Stimulated activated CD8-positive, alpha-beta memory T cell treated with anti-CD3 and anti-CD28 coated beads, Interleukin-12 subunit alpha, Interleukin-12 subunit beta, amount 100 ng/mL, for 4 hours (primary cell): ENCODE data around the gene NNAT.
"Not testable (repeated sequence)": the region's sequence is repeated elsewhere in the genome, so short reads cannot be mapped to it uniquely, and the experiment has no call there.

Experiments
- DNase-seq: peaks from one replicate; pipeline ENCODE4 v3.0.0-alpha.2; 2020; ENCODE audit warnings: low read depth

Gene NNAT

DNA sequence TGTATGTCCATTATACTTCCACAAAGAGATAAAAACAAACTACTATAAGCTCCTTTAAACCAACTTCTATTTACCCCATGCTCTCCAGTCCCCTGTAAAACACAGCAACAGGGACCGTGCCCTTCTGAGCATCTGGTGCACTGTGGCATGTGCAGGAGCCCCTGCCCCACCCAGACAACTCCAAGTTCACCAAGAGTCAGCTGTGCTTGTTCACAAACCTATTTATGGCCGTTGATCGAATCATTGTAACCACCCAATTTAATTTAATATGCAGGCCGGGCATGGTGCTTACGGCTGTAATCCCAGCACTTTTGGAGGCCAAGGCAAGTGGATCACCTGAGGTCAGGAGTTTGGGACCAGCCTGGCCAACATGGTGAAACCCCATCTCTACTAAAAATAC, 20.3 kb downstream of the NNAT start:
- no peak for DNase-seq

GRCh38 chr20:37542281-37542680, 21.2 kb downstream of the NNAT start:
- DNase-seq: no peak

DNA sequence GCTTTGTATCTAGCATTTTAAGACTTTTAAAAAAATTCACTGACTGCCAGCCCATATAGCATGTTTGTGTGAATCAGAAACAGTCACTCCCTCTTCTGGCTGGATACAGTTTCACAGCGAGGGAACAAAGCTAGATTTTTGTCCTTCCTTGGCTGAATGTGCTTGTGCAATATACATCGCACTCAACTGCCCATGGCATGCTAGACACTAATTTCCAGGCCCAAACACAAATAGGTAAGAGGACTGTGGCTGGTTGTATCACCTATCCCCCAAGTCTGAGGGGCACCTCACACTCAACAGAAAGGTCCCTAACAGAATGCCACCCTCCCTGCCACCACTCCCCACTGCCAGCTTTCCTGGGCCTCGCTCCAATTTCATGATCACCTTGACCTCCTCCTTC, 22.8 kb downstream of the NNAT start:
- DNase-seq: no peak

DNA sequence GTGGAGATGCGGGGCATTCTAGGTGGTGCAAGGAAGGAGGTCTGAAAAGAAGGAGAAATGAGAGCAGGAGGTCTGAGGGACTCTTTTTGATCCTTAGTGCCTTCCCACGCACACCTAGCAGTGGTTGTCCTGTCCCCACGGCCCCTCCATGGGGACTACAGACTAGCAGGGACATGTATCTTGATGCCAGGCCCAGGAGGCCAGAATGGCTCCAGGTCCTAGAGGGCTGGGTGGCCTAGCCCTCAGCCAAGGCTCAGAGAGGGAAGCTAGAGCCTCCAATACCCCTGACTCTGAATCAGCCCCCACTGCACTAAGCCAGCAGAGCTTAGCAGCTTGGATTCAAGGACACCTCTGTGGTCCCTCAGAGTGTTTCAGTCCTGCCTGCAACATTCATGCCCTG, 23.3 kb downstream of the NNAT start:
- DNase-seq: no peak

DNA sequence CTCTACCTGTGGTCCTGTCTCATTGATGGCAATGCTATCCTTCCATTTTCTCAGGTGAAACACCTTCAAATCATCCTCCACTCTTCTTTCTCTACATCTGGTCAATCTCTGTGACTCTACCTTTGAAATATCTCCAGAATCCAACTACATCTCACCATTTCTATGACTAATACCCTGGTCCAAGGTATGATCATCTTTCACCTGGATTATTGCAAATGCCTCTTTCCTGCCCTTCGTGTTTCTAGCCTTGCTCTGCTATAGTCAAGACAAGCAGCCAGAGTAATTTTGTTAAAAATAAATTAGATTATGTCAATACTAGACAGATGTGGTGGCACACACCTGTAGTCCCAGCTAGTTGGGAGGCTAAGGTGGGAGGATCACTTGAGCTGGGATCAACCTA, 24.5 kb downstream of the NNAT start:
- no peak for DNase-seq

DNA sequence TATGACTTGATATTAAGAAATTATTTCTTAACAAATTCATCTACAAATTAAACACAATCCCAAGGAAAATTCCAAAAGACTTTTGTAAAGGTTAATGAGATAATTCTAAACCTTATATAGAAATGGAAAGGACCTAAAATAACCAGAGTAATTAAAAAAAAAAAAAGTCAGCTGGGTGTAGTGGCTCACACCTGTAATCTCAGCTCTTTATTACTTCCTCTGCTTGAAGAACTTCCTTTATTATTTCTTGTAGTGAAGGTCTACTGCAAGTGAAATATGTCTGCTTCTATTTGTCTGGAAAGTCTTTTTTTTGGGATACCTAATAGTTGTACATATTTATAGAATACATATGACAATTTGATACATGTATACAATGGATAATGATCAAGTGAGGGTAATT, 26.9 kb downstream of the NNAT start:
- no peak for DNase-seq

DNA sequence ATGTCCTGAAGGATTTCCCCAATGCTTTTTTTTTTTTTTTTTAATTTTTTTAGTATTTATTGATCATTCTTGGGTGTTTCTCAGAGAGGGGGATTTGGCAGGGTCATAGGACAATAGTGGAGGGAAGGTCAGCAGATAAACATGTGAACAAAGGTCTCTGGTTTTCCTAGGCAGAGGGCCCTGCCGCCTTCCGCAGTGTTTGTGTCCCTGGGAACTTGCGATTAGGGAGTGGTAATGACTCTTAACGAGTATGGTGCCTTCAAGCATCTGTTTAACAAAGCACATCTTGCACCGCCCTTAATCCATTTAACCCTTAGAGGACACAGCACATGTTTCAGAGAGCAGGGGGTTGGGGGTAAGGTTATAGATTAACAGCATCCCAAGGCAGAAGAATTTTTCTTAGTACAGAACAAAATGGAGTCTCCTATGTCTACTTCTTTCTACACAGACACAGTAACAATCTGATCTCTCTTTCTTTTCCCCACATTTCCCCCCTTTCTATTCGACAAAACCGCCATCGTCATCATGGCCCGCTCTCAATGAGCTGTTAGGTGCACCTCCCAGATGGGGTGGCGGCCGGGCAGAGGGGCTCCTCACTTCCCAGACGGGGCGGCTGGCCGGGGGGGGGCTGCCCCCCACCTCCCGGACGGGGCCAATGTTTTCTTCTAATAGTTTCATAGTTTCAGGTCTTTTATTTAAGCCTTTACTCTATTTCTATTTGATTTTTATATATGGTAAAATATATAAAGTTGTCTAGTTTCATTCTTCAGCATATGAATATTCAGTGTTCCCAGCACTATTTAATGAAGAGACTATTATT, 29.3 kb downstream of the NNAT start:
- not testable (repeated sequence) for DNase-seq

DNA sequence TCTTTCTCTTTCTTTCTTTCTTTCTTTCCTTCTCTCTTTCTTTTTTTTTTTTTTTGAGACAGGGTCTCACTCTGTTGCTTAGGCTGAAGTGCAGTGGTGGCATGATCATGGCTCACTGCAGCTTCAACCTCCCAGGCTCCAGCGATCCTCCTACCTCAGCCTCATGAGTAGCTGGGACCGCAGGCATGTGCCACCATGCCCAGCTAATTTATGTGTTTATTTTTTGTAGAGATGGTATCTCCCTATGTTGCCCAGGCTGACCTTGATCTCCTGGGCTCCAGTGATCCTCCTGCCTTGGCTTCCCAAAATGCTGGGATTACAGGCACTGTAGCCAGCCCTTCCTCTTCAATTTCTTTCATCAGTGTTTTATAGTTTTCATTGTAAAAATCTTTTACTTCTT, 30.6 kb downstream of the NNAT start:
- not testable (repeated sequence) for DNase-seq

GRCh38 chr20:37552415-37552814, 31.4 kb downstream of the NNAT start:
- DNase-seq: no peak

DNA sequence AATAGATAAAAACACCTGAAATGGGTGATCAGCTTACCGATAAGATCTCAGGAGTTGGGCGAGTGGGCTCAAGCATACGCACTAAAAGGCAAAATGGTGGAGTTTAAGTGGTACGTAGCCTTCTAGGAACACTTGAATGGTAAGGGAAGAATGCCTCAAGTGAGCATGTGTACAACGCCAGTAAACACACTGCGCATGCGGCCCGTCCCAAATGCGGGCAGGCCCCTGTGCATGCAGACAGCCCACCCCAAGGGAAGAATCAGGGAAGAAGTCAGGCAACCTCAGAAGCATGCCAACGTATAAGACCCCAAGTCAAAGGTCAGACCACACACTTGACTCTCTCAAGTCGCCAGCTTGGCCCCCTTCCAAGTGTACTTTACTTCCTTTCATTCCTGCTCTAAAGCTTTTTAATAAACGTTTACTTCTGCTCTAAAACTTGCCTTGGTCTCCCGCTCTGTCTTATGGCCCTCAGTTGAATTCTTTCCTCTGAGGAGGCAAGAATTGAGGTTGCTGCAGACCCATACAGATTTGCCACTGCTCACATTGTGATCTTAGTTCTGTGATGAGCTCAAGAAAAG, 33.8 kb downstream of the NNAT start:
- not testable (repeated sequence) for DNase-seq

DNA sequence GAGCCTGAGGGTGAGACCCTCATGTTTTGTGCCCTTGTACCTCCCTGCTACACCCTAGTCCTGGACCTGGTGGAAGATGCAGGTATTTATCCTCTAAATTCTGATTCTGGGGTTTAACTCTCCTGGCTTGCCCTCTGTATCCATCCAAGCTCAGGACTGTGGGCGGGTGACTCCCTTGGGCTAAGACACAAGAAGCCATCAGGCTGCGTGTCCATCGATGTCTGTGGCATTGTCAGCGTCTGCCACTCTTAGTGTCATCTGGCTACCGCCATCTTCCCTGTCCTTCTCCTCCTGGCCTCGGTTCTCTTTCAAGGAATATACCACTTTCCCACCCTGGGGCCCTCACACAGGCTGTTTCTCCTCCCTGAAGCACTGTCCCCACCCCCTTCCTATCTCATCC, 35.5 kb downstream of the NNAT start:
- DNase-seq: no peak

DNA sequence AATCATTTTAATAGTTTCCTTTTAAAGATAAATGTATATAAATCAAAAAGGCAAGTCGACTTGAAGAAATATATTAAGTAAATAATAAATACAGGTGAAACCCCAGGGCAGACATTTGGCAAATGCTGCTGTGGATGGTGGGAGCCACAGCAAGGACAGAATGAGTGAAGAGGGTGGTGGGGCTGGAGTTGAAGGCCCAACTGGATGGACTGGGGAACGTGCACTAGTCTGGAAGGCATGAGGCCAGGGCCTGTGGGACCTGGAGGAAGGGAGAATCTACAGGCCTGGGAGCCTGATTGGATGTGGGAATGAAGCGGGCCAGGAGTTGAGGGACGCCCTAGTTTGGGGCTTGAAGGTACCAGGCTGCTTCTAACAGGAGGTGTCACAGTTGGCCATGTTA, 37.3 kb downstream of the NNAT start:
- no peak for DNase-seq

DNA sequence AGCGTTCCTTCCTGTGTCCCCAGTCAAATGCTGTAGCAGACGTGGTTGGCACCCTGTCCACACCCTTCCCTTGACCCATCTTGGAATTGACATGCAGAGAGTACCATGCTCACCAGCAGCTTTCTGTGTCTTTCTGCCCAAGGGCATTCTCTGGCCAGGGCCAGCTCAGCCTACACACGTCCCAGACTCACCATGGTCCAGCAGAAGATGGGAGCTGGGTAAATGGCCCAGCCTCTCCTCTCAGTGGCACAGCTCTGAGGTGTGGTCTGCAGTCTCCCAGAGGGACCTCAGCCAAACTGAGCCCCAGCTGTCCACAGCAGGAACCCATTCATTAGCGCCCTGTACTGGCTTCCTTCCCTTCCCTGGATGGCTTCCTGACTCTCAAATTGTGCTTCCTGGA, 37.7 kb downstream of the NNAT start:
- no peak for DNase-seq

DNA sequence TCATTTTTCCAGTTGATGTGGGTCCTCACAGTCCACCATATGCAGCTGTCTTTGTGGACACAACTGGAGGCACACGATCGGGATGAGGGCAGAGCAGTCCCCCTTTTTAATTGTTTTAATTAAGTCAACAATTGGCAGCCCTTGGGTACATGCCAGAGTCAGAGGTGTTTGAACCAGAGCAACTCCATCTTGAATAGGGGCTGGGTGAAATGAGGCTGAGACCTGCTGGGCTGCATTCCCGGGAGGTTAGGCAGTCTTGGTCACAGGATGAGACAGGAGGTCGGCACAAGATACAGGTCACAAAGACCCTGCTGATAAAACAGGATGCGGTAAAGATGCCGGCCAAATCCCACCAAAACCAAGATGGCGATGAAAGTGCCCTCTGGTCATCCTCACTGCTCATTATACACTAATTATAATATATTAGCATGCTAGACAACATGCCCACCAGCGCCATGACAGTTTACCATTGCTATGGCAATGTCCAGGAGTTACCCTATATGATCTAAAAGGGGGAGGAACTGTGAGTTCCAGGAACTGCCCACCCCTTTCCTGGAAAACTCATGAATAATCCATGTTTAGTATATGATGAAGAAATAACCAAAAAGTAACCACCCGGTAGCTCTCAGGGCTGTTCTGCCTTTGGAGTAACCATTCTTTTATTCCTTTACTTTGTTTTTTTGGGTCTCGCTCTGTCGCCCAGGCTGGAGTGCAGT, 38.4 kb downstream of the NNAT start:
- DNase-seq: no peak

DNA sequence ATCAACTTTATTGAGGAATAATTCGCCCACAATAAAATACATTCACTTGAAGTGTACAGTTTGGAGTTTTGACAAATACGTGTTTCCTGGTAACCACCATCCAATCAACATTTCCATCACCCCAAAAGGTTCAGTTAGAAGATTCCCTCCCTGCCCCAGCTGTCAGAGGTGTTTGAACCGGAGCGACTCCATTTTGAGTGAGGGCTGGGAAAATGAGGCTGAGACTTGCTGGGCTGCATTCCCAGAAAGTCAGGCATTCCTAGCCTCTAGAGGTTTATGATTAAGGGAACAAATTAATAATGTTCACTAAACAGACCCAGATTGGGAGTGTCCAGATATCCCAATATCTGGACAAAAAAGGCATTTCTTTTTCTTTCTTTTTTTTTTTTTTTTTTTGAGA, 39.6 kb downstream of the NNAT start:
- no peak for DNase-seq

DNA sequence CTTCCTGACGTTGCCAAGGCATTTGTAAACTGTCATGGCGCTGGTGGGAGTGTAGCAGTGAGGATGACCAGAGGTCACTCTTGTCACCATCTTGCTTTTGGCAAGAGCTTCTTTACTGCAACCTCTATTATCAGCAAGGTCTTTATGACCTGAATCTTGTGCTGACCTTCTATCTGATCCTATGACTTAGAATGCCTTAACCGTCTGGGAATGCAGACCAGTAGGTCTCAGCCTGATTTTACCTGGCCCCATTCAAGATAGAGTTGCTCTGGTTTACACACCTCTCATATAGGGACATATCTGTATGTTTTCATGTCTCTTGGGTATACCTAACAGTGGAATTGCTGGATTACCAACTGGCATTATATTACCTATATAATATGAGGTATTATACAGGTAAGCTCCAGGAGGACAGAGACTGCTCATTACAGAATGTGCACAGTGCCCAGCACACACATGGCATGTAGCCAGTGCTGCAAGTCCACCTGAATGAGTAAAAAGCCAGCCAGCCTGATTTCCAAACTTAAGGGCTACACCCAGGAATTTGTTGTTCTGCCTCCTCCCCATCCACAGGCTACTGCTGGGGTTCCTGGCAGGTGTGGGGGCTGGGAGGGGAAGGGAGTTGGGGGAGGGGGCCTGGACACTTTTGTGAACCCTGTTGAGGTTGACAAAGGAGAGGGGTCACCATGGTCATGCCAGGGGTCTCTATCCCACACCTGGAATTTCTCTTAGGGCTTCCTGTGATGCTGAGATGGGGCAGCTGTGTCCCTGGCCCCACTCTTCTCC, 41.8 kb downstream of the NNAT start:
- no peak for DNase-seq

DNA sequence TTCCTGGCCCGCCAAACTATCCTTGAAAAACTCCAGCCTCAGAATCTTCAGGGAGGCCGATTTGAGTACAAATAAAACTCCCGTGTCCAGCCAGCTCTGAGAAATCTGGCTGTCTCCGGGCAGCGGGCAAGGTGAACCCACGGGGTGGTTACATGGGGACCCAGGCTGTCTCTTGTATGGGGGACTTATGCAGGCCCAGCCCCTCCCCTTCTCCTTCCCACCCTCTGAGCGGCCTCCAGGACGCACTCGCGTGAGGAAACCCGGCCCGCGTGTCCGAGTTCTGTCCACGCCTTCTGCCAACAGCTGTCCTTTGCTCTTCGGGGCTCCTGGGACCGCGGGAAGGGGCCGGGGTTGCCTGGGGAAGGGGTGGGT, 43.0 kb downstream of the NNAT start:
- DNase-seq: no peak

GRCh38 chr20:37564388-37565133, 43.5 kb downstream of the NNAT start:
- peak; percentile 8 for DNase-seq

- DNase-seq: no peak
Observed at GRCh38 chr20:37565134-37565811, 44.2 kb downstream of the NNAT start.

GRCh38 chr20:37566590-37567330, 45.7 kb downstream of the NNAT start:
- no peak for DNase-seq

DNA sequence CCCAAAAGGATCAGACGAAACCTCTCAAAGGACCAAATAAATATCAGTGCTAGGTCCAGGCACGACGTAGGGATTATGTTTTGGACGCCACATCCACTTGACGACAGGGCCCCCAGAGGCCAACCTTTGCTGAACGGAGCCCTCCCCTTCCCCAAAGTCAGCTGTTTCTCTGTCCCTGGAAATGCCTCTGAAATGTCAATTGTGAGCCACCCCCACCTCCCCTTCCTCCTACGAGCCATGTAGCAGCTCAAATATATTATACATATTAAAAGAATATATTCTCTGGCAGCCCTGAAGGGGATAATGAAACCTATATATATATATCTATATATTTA, 46.2 kb downstream of the NNAT start:
- no peak for DNase-seq
